H9 (cell line): Measurements from ENCODE around the gene LDHAL6B. TPM values are rescaled to one million over a fixed set of nuclear protein-coding genes. Genes with fewer than 3 reads are reported as not detected.

Experiments
- DNase-seq: peaks from one replicate; pipeline ENCODE4 v3.0.0-alpha.2; 2017
- H2AFZ ChIP-seq: one replicate; pipeline ENCODE4 v1.6.1; 2013; ENCODE audit warnings: mild to moderate bottlenecking, low read length, control low read depth, moderate library complexity
- H2AK5ac ChIP-seq: 2 replicates; pipeline ENCODE4 v1.6.1; 2013; ENCODE audit warnings: low read length, control low read depth, mixed read lengths; ENCODE audit not compliant: insufficient read length
- H2BK120ac ChIP-seq: one replicate; pipeline ENCODE4 v1.6.1; 2013; ENCODE audit warnings: low read depth, mild to moderate bottlenecking, low read length, control low read depth, inconsistent platforms; ENCODE audit not compliant: poor library complexity, severe bottlenecking
- H2BK12ac ChIP-seq: 2 replicates; pipeline ENCODE4 v1.6.1; 2013; ENCODE audit warnings: low read length, control low read depth, mixed read lengths, low read depth; ENCODE audit not compliant: insufficient read length
- H2BK15ac ChIP-seq: 2 replicates; pipeline ENCODE4 v1.6.1; 2013; ENCODE audit warnings: low read depth, low read length, control low read depth
- H2BK20ac ChIP-seq: one replicate; pipeline ENCODE4 v1.6.1; 2013; ENCODE audit warnings: low read depth, mild to moderate bottlenecking, low read length, control low read depth, inconsistent platforms; ENCODE audit not compliant: poor library complexity, severe bottlenecking
- H2BK5ac ChIP-seq: 2 replicates; pipeline ENCODE4 v1.6.1; 2013; ENCODE audit warnings: low read length, control low read depth, mixed read lengths; ENCODE audit not compliant: insufficient read length
- H3K14ac ChIP-seq: 2 replicates; pipeline ENCODE4 v1.6.1; 2013; ENCODE audit warnings: low read length, control low read depth; ENCODE audit not compliant: insufficient read depth
- H3K18ac ChIP-seq: 2 replicates; pipeline ENCODE4 v1.6.1; 2013; ENCODE audit warnings: low read depth, mild to moderate bottlenecking, mixed read lengths, low read length, control low read depth; ENCODE audit not compliant: insufficient read length
- H3K23ac ChIP-seq: 2 replicates; pipeline ENCODE4 v1.6.1; 2013; ENCODE audit warnings: low read length, control low read depth, mixed read lengths, low read depth; ENCODE audit not compliant: insufficient read length
- H3K23me2 ChIP-seq: 2 replicates; pipeline ENCODE4 v1.6.1; 2013; ENCODE audit warnings: low read depth, mild to moderate bottlenecking, mixed read lengths, low read length, control low read depth; ENCODE audit not compliant: insufficient read length, poor library complexity, severe bottlenecking
- H3K27ac ChIP-seq: 2 replicates; pipeline ENCODE4 v1.5.1; 2013; ENCODE audit warnings: low read length, control low read depth, mixed read lengths, low read depth; ENCODE audit not compliant: insufficient read length
- H3K27me3 ChIP-seq: 2 replicates; pipeline ENCODE4 v1.6.1; 2013; ENCODE audit warnings: low read length, control low read depth, inconsistent platforms; ENCODE audit not compliant: insufficient read depth
- H3K4ac ChIP-seq: 2 replicates; pipeline ENCODE4 v1.6.1; 2013; ENCODE audit warnings: low read depth, mild to moderate bottlenecking, control low read depth, inconsistent platforms, low read length, moderate library complexity
- H3K4me1 ChIP-seq: 2 replicates; pipeline ENCODE4 v1.6.1; 2013; ENCODE audit warnings: low read length, control low read depth, inconsistent platforms; ENCODE audit not compliant: insufficient read depth
- H3K4me2 ChIP-seq: 2 replicates; pipeline ENCODE4 v1.6.1; 2013; ENCODE audit warnings: low read length, control low read depth, mixed read lengths; ENCODE audit not compliant: insufficient read length, insufficient read depth
- H3K56ac ChIP-seq: 2 replicates; pipeline ENCODE4 v1.6.1; 2013; ENCODE audit warnings: low read depth, mild to moderate bottlenecking, mixed read lengths, low read length, control low read depth; ENCODE audit not compliant: insufficient read length
- H3K79me1 ChIP-seq: 2 replicates; pipeline ENCODE4 v1.6.1; 2013; ENCODE audit warnings: low read depth, mild to moderate bottlenecking, moderate library complexity, low read length, control low read depth, inconsistent platforms; ENCODE audit not compliant: insufficient read depth, poor library complexity, severe bottlenecking
- H3K79me2 ChIP-seq: 2 replicates; pipeline ENCODE4 v1.6.1; 2013; ENCODE audit warnings: low read length, control low read depth, inconsistent platforms; ENCODE audit not compliant: insufficient read depth
- H3K9ac ChIP-seq: 2 replicates; pipeline ENCODE4 v1.6.1; 2013; ENCODE audit warnings: low read length, control low read depth, mixed read lengths; ENCODE audit not compliant: insufficient read length; ENCODE audit errors: extremely low read depth
- H3K9me3 ChIP-seq: one replicate; pipeline ENCODE4 v1.6.1; 2013; ENCODE audit warnings: low read depth, low read length, inconsistent platforms; ENCODE audit not compliant: control insufficient read depth
- H3T11ph ChIP-seq: one replicate; pipeline ENCODE4 v1.6.1; 2013; ENCODE audit warnings: mild to moderate bottlenecking, low read length, control low read depth, inconsistent platforms
- H4K20me1 ChIP-seq: one replicate; pipeline ENCODE4 v1.6.1; 2013; ENCODE audit not compliant: control insufficient read depth, insufficient read length, insufficient read depth
- H4K5ac ChIP-seq: 2 replicates; pipeline ENCODE4 v1.6.1; 2013; ENCODE audit warnings: low read depth, mild to moderate bottlenecking, mixed read lengths, low read length, control low read depth; ENCODE audit not compliant: insufficient read length
- H4K8ac ChIP-seq: replicated peaks from 2 replicates; pipeline ENCODE4 v1.6.1; 2013; ENCODE audit warnings: low read length, control low read depth, mixed read lengths, low read depth; ENCODE audit not compliant: insufficient read length
- H4K91ac ChIP-seq: 2 replicates; pipeline ENCODE4 v1.6.1; 2013; ENCODE audit warnings: low read depth, mild to moderate bottlenecking, moderate library complexity, mixed read lengths, low read length, control low read depth; ENCODE audit not compliant: insufficient read length
- H3K27ac Mint-ChIP-seq, 3 experiments: 2 replicates in 2 of 3; 3 replicates in 1 of 3; pipeline ENCODE4 v1.8.0; 2020 to 2021; ENCODE audit warnings: mixed read lengths in 3 of 3, mild to moderate bottlenecking in 1 of 3, moderate library complexity in 1 of 3
- H3K27me3 Mint-ChIP-seq: 2 replicates; pipeline ENCODE4 v1.8.0; 2021; ENCODE audit warnings: low read depth, mild to moderate bottlenecking, moderate library complexity, mixed read lengths
- H3K36me3 Mint-ChIP-seq, 3 experiments: 2 replicates in 2 of 3; 3 replicates in 1 of 3; pipeline ENCODE4 v1.8.0; 2020 to 2021; ENCODE audit warnings: low read depth in 3 of 3, mixed read lengths in 3 of 3; ENCODE audit not compliant: insufficient read depth in 1 of 3
- H3K4me1 Mint-ChIP-seq, 2 experiments: 2 replicates each; pipeline ENCODE4 v1.8.0; 2020; ENCODE audit warnings: mixed read lengths in 2 of 2
- H3K4me3 Mint-ChIP-seq, 2 experiments: 2 replicates in 1 of 2; 3 replicates in 1 of 2; pipeline ENCODE4 v1.8.0; 2020 to 2021; ENCODE audit warnings: mild to moderate bottlenecking in 2 of 2, mixed read lengths in 2 of 2, moderate library complexity in 1 of 2
- H3K9me3 Mint-ChIP-seq, 2 experiments: 2 replicates in 1 of 2; 3 replicates in 1 of 2; pipeline ENCODE4 v1.8.0; 2020; ENCODE audit warnings: mild to moderate bottlenecking in 2 of 2, mixed read lengths in 2 of 2, moderate library complexity in 1 of 2
- CTCF ChIP-seq: fragments of 200-600 bp; sonication (generic); conservative IDR thresholded peaks from 3 replicates; pipeline ENCODE4 v1.8.0; 2021; ENCODE audit warnings: antibody characterized with exemption, mild to moderate bottlenecking
- WGBS: extraction: QIAGEN DNeasy Blood & Tissue Kit; methylation state at CpG from one replicate; pipeline ENCODE4 v1.1.7; 2013; ENCODE audit warnings: missing lambda C conversion rate, low lambda C conversion rate, mixed read lengths; ENCODE audit not compliant: insufficient read length; ENCODE audit errors: extremely low coverage; 5-methylcytosine and 5-hydroxymethylcytosine counted together
- total RNA-seq: library from RNA; stranded (reverse); gene quantifications from 2 replicates; pipeline ENCODE4 v1.2.1, GENCODE V29; 2021

The LDHAL6B gene
- total RNA-seq, 1 experiment from 2014 or later = not detected

GRCh38 chr15:59252137-59252536 lies 45.5 kb downstream of the LDHAL6B start:
- Histone ChIP-seq H2BK12ac (no peak overlapping the region), H3K27me3 (no peaks in the 10 kb centered on the region), H2BK15ac (no peak overlapping the region), H3K79me1 (no peaks in the 10 kb centered on the region), H3K9ac (no peak overlapping the region), H3K79me2 (no peaks in the 10 kb centered on the region), H3K18ac (no peak overlapping the region), H2BK20ac (no peak overlapping the region), H3K4me2 (no peak overlapping the region), H3K27ac (no peak overlapping the region), H3K4ac (no peak overlapping the region), H3T11ph (no peak overlapping the region), H3K56ac (no peak overlapping the region), H3K4me1 (no peaks in the 10 kb centered on the region), H2AFZ (no peak overlapping the region), H2BK5ac (no peak overlapping the region), H2BK120ac (no peak overlapping the region), H3K23ac (no peak overlapping the region), H2AK5ac (no peak overlapping the region), H4K20me1 (no peaks in the 10 kb centered on the region), H4K5ac (no peak overlapping the region), H3K23me2 (no peaks in the 10 kb centered on the region), H3K9me3 (no peaks in the 10 kb centered on the region), H4K8ac (no peak overlapping the region), H4K91ac (no peak overlapping the region), H3K14ac (no peak overlapping the region)
- Mint-ChIP-seq H3K4me1 (peaks cover 5 to 10% of the 10 kb centered on the region in 2 experiments; a peak in 3 of 4 replicates), H3K9me3 (no peaks in the 10 kb centered on the region), H3K27ac (no peak overlapping the region), H3K36me3 (peaks cover 0 to 26% (median 21%) of the 10 kb centered on the region in 3 experiments; a peak in 5 of 7 replicates), H3K4me3 (no peak overlapping the region), H3K27me3 (no peaks in the 10 kb centered on the region)
- WGBS = no CpG with 5 or more reads among the region's 5 CpGs
- no peak for DNase-seq
- no peak for TF ChIP-seq CTCF
